ENCODE data around the gene TENM4. TPM values are rescaled to one million over a fixed set of nuclear protein-coding genes. Genes with fewer than 3 reads are reported as not detected.

The TENM4 gene
- total RNA-seq, 1 donor from 2014 or later = 5.1 TPM

GRCh38 chr11:79044201-79044600 is 396.6 kb downstream of the TENM4 start:
- Histone ChIP-seq H3K4me3 (no peak overlapping the region), H3K36me3 (no peaks in the 10 kb centered on the region), H3K4me2 (no peak overlapping the region), H4K20me1 (ENCODE audit: low read depth) (peaks cover 3% of the 10 kb centered on the region), H3K9me3 (ENCODE audit: low read depth) (no peaks in the 10 kb centered on the region), H3K9ac (no peak overlapping the region), H3K27me3 (no peaks in the 10 kb centered on the region), H3F3A (ENCODE audit: low read depth) (no peaks in the 10 kb centered on the region), H3K79me2 (ENCODE audit: low read depth) (no peaks in the 10 kb centered on the region), H3K27ac (no peak overlapping the region), H3K4me1 (peaks cover 33% of the 10 kb centered on the region), H2AFZ (replicated peaks) (no peak overlapping the region)
- no peaks in the 10 kb centered on the region for H3K9me3 Mint-ChIP-seq
- H3K36me3 Mint-ChIP-seq = no peaks in the 10 kb centered on the region
- no peak overlapping the region for H3K27ac Mint-ChIP-seq
- H3K4me3 Mint-ChIP-seq = no peak overlapping the region
- no peak for TF ChIP-seq EZH2phosphoT487 (IDR thresholded peaks at IDR 0.05)
- no peak for TF ChIP-seq CTCF (IDR thresholded peaks at IDR 0.05)
- TF ChIP-seq EZH2 (IDR thresholded peaks at IDR 0.05) = no peak
- no peak for DNase-seq (ENCODE audit: low spot score)
- peaks cover 43% of the 10 kb centered on the region for H3K4me1 Mint-ChIP-seq
- no peaks in the 10 kb centered on the region for H3K27me3 Mint-ChIP-seq (ENCODE audit: insufficient read depth, low read depth)

- Mint-ChIP-seq H3K27ac (no peak overlapping the region), H3K4me1 (peaks cover 42% of the 10 kb centered on the region), H3K36me3 (no peaks in the 10 kb centered on the region), H3K4me3 (no peak overlapping the region), H3K27me3 (ENCODE audit: insufficient read depth, low read depth) (no peaks in the 10 kb centered on the region), H3K9me3 (no peaks in the 10 kb centered on the region)
- H3K9ac ChIP-seq = no peak overlapping the region
- DNase-seq (ENCODE audit: low spot score) = no peak
- H3K27me3 ChIP-seq = no peaks in the 10 kb centered on the region
- no peak overlapping the region for H2AFZ ChIP-seq (replicated peaks)
- no peak overlapping the region for H3K4me2 ChIP-seq
- H4K20me1 ChIP-seq (ENCODE audit: low read depth) = peaks cover 3% of the 10 kb centered on the region
- TF ChIP-seq CTCF (IDR thresholded peaks at IDR 0.05) (no peak), EZH2 (IDR thresholded peaks at IDR 0.05) (no peak), EZH2phosphoT487 (IDR thresholded peaks at IDR 0.05) (no peak)
- H3K36me3 ChIP-seq = no peaks in the 10 kb centered on the region
- H3K4me1 ChIP-seq = peaks cover 38% of the 10 kb centered on the region
- H3F3A ChIP-seq (ENCODE audit: low read depth) = no peaks in the 10 kb centered on the region
- no peak overlapping the region for H3K27ac ChIP-seq
- no peak overlapping the region for H3K4me3 ChIP-seq
- no peaks in the 10 kb centered on the region for H3K9me3 ChIP-seq (ENCODE audit: low read depth)
- no peaks in the 10 kb centered on the region for H3K79me2 ChIP-seq (ENCODE audit: low read depth)
Observed at GRCh38 chr11:79043726-79044125, 397.1 kb downstream of the TENM4 start.

- Histone ChIP-seq H3K4me2 (no peak overlapping the region), H3K27ac (no peak overlapping the region), H3F3A (ENCODE audit: low read depth) (no peaks in the 10 kb centered on the region), H3K9ac (no peak overlapping the region), H3K79me2 (ENCODE audit: low read depth) (no peaks in the 10 kb centered on the region), H3K9me3 (ENCODE audit: low read depth) (no peaks in the 10 kb centered on the region), H3K27me3 (no peaks in the 10 kb centered on the region), H4K20me1 (ENCODE audit: low read depth) (peaks cover 3% of the 10 kb centered on the region), H3K4me3 (no peak overlapping the region), H2AFZ (replicated peaks) (no peak overlapping the region), H3K4me1 (peaks cover 38% of the 10 kb centered on the region), H3K36me3 (no peaks in the 10 kb centered on the region)
- Mint-ChIP-seq H3K4me1 (peaks cover 38% of the 10 kb centered on the region), H3K27ac (no peak overlapping the region), H3K36me3 (no peaks in the 10 kb centered on the region), H3K9me3 (no peaks in the 10 kb centered on the region), H3K4me3 (no peak overlapping the region), H3K27me3 (ENCODE audit: insufficient read depth, low read depth) (no peaks in the 10 kb centered on the region)
- TF ChIP-seq EZH2 (IDR thresholded peaks at IDR 0.05) (no peak), EZH2phosphoT487 (IDR thresholded peaks at IDR 0.05) (no peak), CTCF (IDR thresholded peaks at IDR 0.05) (no peak)
- DNase-seq (ENCODE audit: low spot score) = no peak
Observed at GRCh38 chr11:79042824-79043223, 398.0 kb downstream of the TENM4 start.

Data from neural progenitor cell (in vitro differentiated cells).